ENCODE data around the gene COG4.
"Not testable (repeated sequence)": the region's sequence is repeated elsewhere in the genome, so short reads cannot be mapped to it uniquely, and the experiment has no call there.

The COG4 gene

DNA sequence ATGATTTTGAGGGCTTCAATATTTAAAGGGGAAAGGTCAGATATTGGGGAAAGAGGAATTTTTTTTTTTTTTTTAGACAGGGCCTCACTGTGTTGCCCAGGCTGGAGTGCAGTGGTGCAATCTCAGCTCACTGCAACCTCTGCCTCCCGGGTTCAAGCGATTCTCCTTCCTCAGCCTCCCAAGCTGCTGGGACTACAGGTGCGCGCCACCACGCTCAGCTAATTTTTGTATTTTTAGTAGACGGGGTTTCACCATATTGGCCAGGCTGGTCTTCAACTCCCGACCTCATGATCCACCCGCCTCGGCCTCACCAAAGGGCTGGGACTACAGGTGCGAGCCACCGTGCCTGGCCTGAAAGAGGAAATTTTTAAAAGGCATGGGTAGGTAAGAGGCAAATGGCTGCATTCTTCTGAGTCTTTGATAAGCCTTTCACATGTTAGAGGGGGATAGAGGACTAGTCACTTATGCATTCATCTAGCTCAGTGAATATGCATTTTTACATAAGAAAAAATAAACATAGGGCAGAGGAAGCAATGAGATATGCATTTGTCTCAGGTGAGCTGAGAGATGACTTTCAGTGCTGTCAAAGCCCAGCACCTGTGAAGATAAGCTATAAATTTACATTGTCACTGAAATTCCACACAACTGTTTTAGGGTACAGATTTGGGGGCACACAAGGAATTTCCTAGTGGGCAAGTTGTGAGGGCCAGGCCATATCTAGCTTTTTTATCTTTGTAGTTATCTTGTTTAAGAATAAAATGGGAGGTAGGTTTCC is 70.0 kb downstream of the COG4 start:
- no peak for DNase-seq

DNA sequence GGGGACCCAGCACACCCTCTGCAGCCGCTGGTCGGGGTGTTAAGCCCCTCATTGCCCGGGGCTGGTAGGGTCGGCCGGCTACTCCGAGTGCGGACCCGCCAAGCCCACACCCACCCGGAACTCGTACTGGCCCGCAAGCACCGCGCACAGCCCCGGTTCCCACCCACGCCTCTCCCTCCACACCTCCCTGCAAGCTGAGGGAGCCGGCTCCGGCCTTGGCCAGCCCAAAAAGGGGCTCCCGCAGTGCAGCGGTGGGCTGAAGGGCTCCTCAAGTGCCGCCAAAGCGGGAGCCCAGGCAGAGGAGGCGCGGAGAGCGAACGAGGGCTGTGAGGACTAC is 72.4 kb downstream of the COG4 start:
- not testable (repeated sequence) for DNase-seq

DNA sequence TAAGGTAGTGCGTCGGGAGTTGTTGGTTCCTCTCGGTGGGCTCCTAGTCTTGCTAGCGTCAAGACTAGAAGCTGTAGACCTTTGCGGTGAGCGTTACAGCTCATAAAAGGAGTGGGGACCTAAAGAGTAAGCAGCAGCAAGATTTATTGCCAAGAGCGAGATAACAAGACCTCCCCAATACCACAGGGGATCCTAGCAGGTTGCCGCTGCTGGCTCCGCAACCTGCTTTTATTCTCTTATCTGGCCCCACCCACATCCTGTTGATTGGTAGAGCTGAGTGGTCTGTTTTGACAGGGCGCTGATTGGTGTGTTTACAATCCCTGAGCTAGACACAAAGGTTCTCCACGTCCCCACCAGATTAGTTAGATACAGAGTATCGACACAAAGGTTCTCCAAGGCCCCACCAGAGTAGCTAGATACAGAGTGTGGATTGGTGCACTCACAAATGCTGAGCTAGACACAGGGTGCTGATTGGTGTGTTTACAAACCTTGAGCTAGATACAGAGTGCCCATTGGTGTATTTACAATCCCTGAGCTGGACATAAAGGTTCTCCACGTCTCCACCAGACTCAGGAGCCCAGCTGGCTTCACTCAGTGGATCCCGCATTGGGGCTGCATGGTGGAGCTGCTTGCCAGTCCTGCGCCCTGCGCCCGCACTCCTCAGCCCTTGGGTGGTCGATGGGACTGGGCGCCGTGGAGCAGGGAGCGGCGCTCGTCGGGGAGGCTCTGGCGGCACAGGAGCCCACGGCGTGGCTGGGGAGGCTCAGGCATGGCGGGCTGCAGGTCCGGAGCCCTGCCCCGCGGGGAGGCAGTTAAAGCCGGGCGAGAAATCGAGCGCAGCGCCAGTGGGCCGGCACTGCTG is 73.0 kb downstream of the COG4 start:
- not testable (repeated sequence) for DNase-seq

DNA sequence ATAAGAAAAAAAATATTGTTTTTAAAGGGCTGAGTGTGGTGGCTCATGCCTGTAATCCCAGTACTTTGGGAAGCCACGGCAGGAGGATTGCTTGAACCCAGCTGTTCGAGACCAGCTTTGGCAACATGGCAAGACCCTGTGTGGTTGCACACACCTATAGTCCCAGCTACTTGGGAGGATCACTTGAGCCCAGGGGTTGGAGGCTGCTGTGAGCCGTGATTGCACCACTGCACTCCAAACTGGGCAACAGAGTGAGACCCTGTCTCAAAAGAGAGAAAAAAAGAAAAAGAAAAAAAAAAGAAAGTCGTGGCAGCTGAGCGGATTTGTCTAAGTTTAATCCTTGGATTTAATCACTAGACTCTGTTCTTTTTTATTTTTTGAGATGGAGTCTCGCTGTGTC is 75.3 kb downstream of the COG4 start:
- DNase-seq: no peak

DNA sequence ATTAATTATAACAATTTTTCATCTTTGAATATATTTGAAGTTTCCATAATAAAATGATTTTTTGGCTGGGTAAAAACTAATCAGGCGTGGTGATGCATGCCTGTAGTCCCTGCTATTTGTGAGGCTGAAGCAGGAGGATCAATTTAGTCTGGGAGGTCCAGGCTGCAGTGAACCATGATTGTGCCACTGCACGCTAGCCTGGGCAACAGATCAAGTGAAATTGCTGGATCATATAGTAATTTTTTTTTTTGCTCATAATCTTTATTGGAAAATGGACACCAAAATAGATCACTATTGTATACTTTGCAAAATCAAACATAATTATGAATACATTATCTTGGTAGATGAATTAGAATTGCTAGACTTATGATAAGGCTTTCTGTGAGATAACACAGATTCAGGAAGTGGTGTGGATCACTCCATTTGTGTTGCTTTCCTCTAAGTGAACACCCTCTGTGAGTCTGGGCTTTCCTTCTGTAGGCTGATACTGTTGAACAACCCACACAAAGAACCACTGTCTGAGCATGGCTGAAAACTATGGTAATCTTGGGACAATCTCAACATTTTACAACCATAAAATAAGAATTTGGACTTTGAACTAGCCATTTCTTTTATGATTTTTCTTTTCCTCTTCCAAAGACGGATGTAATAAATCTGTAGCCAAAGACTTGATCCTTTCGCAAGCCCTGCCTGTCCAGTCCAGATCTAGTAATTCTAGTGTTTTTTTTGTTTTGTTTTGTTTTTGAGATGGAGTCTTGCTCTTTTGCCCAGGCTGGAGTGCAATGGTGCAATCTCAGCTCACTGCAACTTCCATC is 78.9 kb downstream of the COG4 start:
- no peak for DNase-seq

DNA sequence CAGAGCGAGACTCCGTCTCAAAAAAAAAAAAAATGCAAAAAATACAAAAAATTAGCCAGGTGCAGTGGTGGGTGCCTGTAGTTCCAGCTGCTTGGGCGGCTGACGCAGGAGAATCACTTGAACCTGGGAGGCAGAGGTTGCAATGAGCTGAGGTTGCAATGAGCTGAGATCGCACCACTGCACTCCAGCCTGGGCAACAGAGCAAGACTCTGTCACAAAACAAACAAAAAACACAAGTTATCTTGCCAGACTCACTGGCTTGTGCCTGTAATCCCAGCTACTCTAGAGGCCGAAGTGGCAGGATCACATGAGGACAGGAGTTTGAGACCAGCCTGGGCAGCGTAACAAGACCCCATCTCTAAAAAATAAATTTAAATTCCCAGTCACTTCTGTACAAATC is 81.0 kb downstream of the COG4 start:
- DNase-seq: no peak

DNA sequence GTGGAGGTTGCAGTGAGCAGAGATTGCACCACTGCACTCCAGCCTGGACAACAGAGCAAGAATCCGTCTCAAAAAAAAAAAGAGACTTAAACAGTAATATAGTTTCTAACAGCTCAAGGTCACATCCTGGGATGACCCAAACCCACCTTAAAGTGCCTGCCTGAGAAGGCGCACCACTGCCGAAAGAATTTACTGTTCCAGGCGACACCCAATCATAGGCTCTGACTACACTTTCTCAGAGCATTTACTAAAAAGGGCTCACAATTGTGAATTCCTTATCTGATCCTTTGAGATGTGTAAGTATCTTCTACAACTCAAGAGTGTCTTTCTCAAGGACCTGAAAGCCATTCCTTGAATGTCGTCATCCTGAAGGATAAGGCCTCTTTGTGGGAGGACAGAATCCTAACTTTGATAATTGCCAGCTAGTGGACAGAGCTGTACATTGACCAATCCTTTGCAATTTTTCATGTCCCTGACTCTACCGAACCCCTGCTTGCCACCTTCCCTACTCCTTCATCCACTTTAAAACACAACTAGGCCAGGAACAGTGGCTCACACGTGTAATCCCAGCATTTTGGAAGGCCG is 81.9 kb downstream of the COG4 start:
- no peak for DNase-seq

DNA sequence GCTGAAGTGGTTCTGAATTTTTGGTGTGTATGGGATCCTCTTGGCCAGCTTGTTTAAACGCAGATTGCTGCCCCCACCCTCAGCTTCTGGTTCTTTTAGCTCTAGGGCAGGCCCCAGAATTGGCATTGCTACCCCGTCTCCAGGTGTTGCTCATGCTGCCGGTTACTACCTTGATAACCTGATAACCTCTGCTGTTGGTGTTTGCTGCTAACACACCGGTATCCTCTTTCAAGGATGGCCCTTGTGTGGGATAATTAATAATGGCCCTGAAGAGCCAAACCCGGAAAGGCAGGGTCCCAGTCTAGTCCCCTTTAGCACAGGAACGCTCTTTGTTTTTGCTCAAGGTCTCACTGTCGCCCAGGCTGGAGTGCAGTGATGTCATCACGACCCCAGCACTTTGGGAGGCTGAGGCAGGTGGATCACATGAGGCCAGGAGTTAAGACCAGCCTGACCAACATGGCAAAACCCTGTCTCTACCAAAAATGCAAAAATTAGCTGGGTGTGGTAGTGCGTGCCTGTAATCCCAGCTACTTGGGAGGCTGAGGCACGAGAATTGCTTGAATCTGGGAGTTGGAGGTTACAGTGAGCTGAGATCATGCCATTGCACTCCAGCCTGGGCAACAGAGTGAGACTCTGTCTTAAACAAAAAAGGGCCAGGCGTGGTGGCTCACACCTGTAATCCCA is 83.2 kb downstream of the COG4 start:
- no peak for DNase-seq

DNA sequence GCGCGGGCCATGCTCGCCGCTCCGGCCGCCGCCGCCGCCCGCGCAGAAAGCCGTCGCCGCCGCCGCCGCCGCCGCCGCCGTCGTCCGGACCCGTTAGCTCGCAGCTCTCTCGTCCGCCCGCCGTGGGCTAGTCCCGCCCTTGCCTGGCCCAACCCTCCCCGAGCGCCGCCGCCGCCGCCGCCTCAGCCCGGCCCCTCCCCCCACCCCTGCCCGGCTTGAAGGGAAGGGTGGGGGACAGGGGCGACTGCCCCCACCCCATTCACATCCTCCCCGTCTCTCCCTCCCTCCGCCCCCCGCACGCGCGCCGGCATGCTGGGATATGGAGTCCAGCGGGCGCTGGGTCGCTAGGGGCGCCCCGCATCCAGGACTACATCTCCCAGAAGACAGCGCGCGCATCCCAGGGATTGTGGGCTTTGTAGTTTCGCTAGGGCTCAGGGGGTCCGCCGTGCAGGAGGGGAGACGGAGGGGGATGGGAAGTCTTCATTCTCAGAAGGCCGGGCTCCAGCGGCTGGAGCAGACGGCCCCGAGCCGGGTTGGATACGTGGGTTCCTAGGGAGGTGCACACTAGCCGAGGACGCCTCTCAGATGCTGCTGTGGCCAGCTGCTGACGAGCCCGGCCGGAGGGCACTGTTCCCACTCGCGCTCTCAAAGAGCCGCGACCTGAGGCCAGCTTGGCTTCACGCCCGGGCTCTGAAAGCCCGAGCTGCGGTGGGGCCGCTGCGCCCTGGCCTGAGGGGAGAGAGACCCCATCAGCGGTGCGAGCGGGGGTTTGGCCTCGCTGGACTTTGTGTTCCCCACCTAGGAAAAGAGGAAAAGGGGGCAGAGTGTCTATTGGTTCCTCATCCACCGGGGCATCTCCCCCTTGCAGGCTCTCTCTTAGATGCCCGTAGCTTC is 84.1 kb downstream of the COG4 start, which contains the start of gene ST3GAL2:
TSS of gene ST3GAL2 (minus strand) at position 132 of the 894 bp plus-strand sequence. CDS start 40,570 bp downstream, outside the sequence.
- peak; percentile 99 for DNase-seq

DNA sequence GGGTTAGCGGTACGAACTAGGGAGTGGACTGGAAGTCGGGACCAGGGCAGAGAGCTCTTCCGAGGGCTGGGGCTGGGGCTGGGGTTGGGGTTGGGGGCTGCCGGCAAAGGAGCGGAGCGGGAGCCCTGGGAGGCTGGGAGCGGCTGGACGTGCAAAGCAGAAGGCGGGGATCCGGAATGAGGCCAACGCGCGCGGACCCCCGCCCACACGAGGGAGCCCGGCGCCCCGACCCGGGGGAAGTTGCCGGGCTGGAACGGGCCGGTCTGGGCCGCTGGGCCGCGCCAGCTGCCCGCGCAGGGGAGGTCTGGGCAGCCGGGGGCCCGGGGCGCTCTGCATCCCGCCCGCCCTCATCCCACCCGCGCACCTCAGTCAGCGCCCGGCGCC is 84.8 kb downstream of the COG4 start:
- peak; percentile 57 for DNase-seq

DNA sequence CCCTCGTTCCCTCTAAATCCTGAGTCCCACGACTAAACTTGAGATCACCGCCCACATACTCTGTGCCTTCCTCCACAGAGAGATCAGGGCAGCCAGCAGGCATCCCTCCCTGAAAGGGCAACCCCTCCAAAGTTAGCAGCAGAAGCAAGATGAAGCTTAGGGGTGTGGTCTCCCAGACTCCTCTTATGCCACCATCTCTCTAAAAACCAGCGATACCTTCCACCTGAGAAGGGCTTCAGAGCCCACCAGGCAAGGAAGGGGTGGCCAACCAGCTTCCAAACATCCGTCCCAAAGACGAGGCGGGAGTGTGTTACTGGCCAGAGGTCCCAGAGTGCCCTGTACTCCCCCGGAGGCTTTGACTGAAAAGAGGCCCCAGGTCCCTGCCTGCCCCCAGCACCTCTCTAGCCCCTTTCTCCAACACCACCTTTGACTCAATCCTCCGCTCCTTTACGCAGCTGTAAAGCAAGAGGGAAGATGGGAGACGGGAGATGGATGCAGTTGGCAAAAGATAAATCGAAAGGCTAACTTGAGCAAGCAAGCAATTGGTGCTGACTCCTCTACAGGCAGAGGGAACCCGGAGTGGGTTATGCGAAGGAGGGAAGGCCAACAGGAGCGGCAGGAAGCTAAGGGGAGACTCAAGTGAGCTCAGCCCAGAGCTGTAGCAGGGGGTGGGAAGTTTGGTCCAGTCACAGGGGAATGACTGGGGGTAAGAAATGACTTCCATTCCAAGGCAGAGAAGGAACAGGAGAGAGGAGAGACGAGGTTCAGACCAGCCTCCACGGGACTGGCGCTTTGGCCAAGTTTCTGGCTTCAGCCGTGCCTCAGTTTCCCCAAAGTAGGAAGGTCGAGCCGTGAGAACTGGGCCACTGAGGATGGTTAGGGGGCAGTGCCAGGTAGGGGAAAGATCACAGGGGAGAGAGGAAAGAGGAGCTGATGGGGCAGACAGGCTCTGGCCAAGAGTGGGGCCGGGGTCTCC is 85.5 kb downstream of the COG4 start:
- peak; percentile 53 for DNase-seq

DNA sequence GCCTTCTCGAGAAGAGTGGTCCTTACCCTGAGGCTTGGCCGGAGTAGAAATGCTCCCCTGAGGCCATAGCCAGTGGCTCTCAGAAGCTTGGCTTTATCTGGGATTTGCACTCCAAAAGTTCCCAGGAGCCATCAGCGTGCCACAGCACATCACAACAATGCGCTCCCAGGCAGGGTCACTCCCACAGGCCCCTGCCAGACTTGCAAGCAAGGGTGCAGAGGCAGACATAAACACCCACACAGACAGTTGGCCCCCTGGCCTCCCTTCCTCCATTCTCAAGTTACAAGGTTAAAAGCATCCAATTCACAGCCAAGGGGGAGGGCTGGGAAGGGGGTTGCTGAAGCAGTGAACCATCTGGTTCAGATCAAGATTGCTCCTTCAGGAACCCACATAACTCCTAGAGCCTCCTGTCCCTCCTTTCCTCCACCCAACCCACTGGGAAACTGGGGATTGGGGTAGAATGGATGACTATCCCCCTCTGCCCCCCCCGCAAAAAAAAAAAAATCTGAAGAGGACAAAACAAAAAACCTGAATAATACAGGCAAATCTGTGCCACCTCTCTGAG is 86.3 kb downstream of the COG4 start:
- peak; percentile 85 for DNase-seq

DNA sequence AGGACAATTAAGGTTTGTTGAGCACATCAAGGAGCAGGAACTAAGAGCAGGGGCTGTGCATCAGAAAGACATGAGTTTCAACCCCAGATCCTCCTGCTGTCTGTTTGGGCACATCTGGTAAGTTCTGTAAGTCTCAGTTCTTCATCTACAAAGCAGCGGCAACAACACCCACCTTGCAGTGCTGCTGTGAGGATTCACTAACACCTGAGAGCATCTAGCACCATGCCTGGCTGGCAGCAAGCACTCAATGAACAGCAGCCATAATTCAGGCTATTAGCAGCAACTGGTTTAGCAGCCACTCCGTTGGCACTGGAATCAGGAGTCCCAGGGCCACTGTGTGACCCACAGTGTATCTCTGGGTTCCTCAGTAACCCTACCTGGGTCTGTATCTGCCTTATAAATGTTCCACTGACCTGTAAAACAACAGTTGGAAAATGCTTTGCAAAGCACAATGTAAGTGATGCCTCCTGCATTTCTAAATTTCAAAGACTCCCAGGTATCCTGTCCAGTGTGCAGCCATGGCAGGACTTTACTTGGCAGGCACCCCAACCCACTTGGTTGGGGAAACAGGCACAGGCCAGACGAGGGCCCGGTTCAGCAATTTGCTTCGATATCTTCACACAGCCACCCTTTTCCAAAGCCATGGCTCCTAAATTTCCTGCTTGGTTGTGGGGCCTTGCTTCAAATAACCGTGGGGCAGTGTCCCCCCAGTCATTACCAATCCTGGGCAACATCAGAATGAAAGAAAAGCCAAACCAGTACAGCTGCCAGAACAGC is 88.7 kb downstream of the COG4 start:
- no peak for DNase-seq

DNA sequence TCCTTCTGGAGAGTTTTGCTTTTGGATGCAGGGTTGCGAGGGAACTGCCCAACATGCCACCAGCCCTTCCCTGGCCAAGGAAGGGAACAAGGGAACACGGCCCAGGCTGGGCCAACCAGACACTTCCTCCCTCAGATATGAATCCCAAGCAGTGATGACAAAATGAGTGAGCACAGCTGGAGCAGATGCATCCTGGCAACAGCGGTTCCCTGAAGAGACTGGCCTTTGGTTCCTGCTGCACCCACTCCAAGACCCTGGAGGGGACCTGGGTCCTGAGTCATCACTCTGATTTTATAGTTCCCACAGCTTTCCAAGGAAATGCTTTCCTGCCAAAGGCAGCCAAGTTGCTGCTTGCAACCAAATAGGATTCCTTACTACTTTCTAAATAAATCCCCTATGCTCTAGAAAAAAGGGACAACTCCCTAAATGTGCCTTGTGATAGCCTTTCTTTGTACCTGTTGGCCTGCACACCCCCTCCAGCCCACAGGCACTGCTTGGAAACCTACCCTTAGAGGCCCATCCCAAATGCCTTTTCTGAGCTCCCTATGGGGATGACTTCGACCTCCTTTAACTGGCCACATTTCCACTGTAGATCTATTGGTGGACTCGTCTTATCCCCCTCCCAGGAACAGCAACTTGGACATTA is 89.8 kb downstream of the COG4 start:
- no peak for DNase-seq

DNA sequence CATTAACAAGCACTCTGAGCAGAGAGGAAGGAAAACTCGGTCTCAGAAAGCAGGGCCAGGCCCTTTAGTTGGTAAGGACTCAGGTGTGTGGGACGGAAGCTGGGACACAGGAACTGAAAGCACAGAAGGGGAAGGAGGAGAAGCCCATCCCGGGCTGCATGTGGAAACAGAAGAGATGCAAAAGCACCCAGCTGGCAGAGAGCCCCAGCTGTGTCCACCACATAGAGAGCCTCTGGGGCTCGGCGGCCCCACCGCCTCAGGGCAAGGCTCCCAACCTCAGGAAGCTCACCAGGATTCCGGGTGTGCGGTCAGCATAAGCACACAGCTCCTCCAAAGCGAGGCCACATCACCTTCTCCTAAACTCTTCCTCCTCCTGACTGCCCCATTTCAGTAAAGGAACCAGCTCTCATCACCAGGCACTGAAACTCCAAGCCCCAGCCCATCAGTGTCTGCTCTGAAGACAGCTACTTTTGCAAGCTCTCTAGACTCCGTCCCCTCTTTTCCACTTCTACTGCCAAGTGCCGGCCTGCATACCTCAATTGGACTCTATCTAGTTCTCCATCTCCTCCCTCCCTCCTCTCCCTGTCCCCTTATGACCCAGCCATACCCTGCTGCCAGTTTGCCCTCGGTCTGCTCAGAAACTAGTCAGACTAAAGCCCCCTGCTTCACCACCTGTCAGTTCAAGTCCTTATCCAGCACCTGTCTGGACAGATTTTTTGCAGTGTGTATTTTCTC is 90.5 kb downstream of the COG4 start:
- DNase-seq: no peak

DNA sequence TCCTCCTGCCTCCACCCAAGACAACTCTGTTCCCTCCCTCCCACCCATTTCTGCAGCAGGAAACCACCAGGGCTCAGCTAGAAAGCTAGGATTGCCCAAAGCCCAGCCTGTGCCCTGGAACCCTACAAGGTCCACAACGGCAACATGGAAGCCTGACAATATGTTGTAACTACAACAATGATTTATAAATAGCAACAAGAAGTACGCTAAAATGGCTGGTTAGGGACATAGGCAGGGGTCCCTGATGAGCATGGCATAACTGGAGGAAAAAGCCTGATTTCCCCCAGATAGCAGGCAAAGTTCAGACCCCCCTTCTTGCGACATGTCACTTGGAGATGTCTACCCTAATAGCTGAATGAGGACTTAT is 91.0 kb downstream of the COG4 start:
- DNase-seq: no peak

All from eye (tissue), 1 donor.